Activated B cell treated with CpG ODN at 0.5 μM for 24 hours (primary cell): ENCODE data around the gene ANKS6. TPM values are rescaled to one million over a fixed set of nuclear protein-coding genes. Genes with fewer than 3 reads are reported as not detected.

ENCODE experiments used
- ATAC-seq: fragments of 200-7000 bp; cut with Tn5 transposase; one replicate; pipeline ENCODE4 v1.10.0; 2021; ENCODE audit warnings: low read depth, mild to moderate bottlenecking, moderate library complexity
- CTCF ChIA-PET: fragments of 350-600 bp; sonication (Branson Sonifier 250); formaldehyde crosslinking; loops from one replicate; lab custom pipeline; 2021; ENCODE audit warnings: antibody characterized with exemption; lab: Charles Lee
- POLR2A ChIA-PET: fragments of 350-600 bp; sonication (Branson Sonifier 250); formaldehyde crosslinking; loops from one replicate; lab custom pipeline; 2021; ENCODE audit warnings: antibody characterized with exemption; lab: Charles Lee
- DNase-seq: peaks from one replicate; pipeline ENCODE4 v3.0.0; 2022
- H3K27ac Mint-ChIP-seq: one replicate; pipeline ENCODE4 v1.8.0; 2020; ENCODE audit warnings: mixed read lengths
- H3K27me3 Mint-ChIP-seq: one replicate; pipeline ENCODE4 v1.8.0; 2021; ENCODE audit warnings: mixed read lengths
- H3K36me3 Mint-ChIP-seq: one replicate; pipeline ENCODE4 v1.8.0; 2021; ENCODE audit warnings: low read depth, mixed read lengths
- H3K4me1 Mint-ChIP-seq: one replicate; pipeline ENCODE4 v1.8.0; 2021; ENCODE audit warnings: mixed read lengths
- H3K4me3 Mint-ChIP-seq: one replicate; pipeline ENCODE4 v1.8.0; 2020; ENCODE audit warnings: mild to moderate bottlenecking, mixed read lengths
- H3K9me3 Mint-ChIP-seq: one replicate; pipeline ENCODE4 v1.8.0; 2020; ENCODE audit warnings: mixed read lengths
- intact Hi-C: fragments of 100-400 bp; cut with micrococcal nuclease; formaldehyde crosslinking; loops from one replicate; pipeline ENCODE4 v1.15.1; 2024
- total RNA-seq: library from RNA; stranded (reverse); gene quantifications from 2 replicates; pipeline ENCODE4 v1.2.3, GENCODE V29; 2022
- TF ChIP-seq, protein P1 (sequence below): fragments of 200-600 bp; IDR thresholded peaks from one replicate; pipeline ENCODE4 v1.8.0; 2022; ENCODE audit warnings: antibody characterized with exemption, mild to moderate bottlenecking

Gene ANKS6
- total RNA-seq, 1 donor from 2014 or later: 14.8 TPM

DNA sequence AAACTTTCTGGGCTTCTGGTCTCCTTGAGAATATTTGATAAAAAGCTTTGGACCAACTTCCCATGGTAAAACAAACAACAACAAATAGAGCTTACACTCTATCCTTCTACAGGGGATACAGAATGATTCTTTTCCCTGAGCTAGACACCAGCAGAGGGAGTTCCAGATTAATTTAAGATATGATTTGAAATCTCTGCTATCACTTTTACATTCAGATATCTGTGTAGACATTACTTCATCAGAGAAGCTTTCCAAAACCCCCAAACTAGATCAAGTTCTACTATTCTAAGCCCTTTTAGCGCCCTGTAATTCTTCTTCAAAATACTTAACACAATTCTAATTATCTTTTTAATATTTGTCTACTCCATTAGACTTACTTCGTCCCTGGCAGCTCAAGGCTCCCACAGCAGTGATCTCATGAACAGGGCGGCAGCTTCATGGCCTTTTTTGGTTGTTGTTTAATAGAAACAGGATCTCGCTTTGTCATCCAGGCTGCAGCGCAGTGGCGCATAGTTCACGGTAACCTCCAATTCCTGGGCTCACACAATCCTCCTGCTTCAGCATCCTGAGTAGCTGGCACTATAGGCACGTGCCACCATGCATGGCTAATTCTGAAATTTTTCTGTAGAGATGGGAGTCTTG is 10.2 kb upstream of the ANKS6 start:
- H3K27me3 Mint-ChIP-seq: peaks cover 19% of the 10 kb centered on the region
- peak overlapping the region; percentile 85 for H3K4me3 Mint-ChIP-seq
- peaks cover 18% of the 10 kb centered on the region for H3K4me1 Mint-ChIP-seq
- ChIA-PET POLR2A (no interaction called here), CTCF (interaction anchor here (0.8 to 1.3 kb wide), 3 partner anchors 9 to 41 kb away, joined by 3 to 4 read pairs (median 3); no protein-coding TSS in a partner anchor)
- H3K9me3 Mint-ChIP-seq: no peaks in the 10 kb centered on the region
- no peaks in the 10 kb centered on the region for H3K36me3 Mint-ChIP-seq
- TF ChIP-seq, protein P1, sequence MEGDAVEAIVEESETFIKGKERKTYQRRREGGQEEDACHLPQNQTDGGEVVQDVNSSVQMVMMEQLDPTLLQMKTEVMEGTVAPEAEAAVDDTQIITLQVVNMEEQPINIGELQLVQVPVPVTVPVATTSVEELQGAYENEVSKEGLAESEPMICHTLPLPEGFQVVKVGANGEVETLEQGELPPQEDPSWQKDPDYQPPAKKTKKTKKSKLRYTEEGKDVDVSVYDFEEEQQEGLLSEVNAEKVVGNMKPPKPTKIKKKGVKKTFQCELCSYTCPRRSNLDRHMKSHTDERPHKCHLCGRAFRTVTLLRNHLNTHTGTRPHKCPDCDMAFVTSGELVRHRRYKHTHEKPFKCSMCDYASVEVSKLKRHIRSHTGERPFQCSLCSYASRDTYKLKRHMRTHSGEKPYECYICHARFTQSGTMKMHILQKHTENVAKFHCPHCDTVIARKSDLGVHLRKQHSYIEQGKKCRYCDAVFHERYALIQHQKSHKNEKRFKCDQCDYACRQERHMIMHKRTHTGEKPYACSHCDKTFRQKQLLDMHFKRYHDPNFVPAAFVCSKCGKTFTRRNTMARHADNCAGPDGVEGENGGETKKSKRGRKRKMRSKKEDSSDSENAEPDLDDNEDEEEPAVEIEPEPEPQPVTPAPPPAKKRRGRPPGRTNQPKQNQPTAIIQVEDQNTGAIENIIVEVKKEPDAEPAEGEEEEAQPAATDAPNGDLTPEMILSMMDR: no peak
- no peak overlapping the region for H3K27ac Mint-ChIP-seq
- no peak for ATAC-seq
- no peak for DNase-seq
- intact Hi-C loops: loop anchor here (1.0 kb wide), 1 partner anchor 10 kb away; the partner anchor contains the start of gene ANKS6

DNA sequence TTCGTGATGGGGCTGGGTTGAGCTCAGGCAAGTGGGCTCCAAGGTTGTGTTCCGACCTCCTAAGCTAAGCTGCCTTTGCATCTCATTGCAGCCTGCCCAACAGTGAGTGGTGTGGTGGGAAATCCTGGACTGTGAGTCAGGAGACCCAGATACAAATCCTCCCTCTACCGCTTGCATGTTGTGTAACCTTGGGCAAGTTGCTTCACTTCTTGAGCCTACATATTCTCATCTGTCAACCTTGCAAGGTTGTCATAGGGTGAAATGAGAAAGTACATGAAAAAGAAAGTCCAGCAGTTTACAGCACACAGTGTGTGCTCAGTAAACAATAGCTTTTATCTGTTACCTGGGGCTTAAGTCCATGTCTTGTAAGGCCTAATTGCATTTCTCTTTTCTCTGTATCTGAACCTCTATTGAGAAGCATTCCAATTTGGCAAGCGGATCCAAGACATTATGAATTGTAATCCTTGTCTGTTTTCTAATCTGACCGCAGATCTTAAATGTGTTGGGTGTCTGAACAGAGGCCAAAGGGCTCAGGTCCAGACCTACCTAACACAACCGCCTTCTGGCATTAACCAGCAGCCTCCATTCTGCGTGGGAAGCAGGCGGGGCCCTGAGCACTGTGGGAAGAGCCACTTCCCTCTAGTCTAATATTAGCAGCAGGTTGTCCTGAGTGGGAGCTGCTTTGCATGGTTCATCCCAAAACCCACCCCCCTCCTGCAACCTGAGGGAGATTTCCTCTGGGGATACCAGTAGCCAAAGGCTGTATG is 9.3 kb upstream of the ANKS6 start:
- TF ChIP-seq, protein P1: no peak
- DNase-seq (no peak), ATAC-seq (no peak)
- H3K4me1 Mint-ChIP-seq: peaks cover 18% of the 10 kb centered on the region
- no peaks in the 10 kb centered on the region for H3K36me3 Mint-ChIP-seq
- intact Hi-C loops: no loop called here
- POLR2A ChIA-PET: no interaction called here
- CTCF ChIA-PET: interaction anchor here (1.3 kb wide), 1 partner anchor 30 kb away, joined by 3 read pairs; no protein-coding TSS in a partner anchor
- H3K27ac Mint-ChIP-seq: no peak overlapping the region
- H3K4me3 Mint-ChIP-seq: no peak overlapping the region
- peaks cover 19% of the 10 kb centered on the region for H3K27me3 Mint-ChIP-seq
- H3K9me3 Mint-ChIP-seq: no peaks in the 10 kb centered on the region

DNA sequence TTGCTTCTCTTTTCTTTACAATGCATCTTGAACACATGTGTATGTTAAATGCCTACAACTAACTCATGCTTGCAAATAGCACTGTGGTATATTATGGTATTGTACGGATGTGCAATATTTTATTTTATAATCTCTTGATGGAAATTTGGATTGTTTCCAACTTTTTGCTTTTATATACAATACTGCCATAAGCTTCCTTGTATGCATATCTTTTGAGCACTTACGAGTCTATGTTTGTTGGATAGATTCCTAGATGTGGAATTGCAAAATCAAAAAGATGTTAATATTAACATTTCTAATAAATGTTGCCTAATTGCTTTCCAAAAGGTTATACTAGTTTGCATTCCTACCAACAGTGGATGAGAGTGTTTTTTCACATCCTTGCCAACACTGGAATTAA is 7.7 kb upstream of the ANKS6 start:
- Mint-ChIP-seq H3K9me3 (no peaks in the 10 kb centered on the region), H3K4me3 (no peak overlapping the region), H3K4me1 (peaks cover 15% of the 10 kb centered on the region), H3K27ac (no peak overlapping the region), H3K27me3 (peaks cover 14% of the 10 kb centered on the region), H3K36me3 (no peaks in the 10 kb centered on the region)
- intact Hi-C loops: no loop called here
- TF ChIP-seq, protein P1: no peak
- ChIA-PET POLR2A (no interaction called here), CTCF (no interaction called here)
- DNase-seq (no peak), ATAC-seq (no peak)

DNA sequence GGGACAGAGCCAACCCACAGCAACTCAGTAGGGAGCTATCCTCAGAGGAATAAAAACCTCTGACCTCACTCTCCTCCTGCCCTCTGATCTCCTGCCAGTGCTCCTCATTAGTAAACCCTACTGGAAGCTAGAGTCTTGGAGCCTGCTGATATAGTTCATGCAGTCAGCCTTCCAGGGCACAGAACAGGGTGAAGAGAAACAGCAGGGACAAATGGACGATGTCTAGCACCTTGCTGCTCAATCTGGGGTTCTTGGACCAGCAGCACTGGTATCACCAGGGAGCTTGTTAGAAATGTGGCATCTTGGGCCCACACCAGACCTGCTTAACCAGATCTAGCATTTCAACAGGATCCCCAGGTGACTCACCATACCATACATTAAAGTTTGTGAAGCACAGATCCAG is 5.6 kb upstream of the ANKS6 start:
- DNase-seq: no peak
- Mint-ChIP-seq H3K36me3 (no peaks in the 10 kb centered on the region), H3K4me1 (peaks cover 3% of the 10 kb centered on the region), H3K9me3 (peaks cover 5% of the 10 kb centered on the region), H3K27ac (no peak overlapping the region), H3K4me3 (no peak overlapping the region), H3K27me3 (peaks cover 9% of the 10 kb centered on the region)
- ATAC-seq: no peak
- CTCF ChIA-PET: interaction anchor here (1.2 kb wide), 1 partner anchor 46 kb away, joined by 3 read pairs; no protein-coding TSS in a partner anchor
- intact Hi-C loops: no loop called here
- TF ChIP-seq, protein P1: no peak
- POLR2A ChIA-PET: no interaction called here

DNA sequence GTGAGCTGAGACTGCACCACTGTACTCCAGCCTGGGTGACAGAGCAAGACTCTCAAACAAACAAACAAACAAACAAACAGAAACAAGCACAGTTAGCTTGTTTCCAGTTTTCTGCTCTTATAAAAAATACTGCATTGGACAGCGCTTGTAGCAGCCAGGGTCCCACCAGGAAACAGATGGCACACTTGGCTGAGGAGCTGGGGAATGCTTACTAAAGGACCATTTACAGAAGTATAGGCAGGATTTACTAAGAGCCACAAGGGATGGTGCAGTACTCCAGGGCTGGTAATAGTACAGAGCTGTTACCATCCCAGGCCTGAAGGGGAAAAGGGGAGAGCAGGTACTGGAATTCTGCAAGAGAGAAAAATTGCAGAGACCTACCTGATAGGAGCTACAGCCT is 5.2 kb upstream of the ANKS6 start:
- Mint-ChIP-seq H3K27ac (no peak overlapping the region), H3K4me1 (peaks cover 4% of the 10 kb centered on the region), H3K9me3 (peaks cover 5% of the 10 kb centered on the region), H3K4me3 (no peak overlapping the region), H3K27me3 (peaks cover 9% of the 10 kb centered on the region), H3K36me3 (no peaks in the 10 kb centered on the region)
- ChIA-PET CTCF (interaction anchor here (1.2 kb wide), 1 partner anchor 47 kb away, joined by 3 read pairs; no protein-coding TSS in a partner anchor), POLR2A (no interaction called here)
- no peak for ATAC-seq
- DNase-seq: no peak
- intact Hi-C loops: no loop called here
- TF ChIP-seq, protein P1: no peak
